Measurements from ENCODE around the gene SYCP2. TPM values are rescaled to one million over a fixed set of nuclear protein-coding genes. Genes with fewer than 3 reads are reported as not detected.
"Not testable (repeated sequence)": the region's sequence is repeated elsewhere in the genome, so short reads cannot be mapped to it uniquely, and the experiment has no call there.

The SYCP2 gene
- 1 to 10 TPM; 1.4 to 4.4 TPM for total RNA-seq

DNA sequence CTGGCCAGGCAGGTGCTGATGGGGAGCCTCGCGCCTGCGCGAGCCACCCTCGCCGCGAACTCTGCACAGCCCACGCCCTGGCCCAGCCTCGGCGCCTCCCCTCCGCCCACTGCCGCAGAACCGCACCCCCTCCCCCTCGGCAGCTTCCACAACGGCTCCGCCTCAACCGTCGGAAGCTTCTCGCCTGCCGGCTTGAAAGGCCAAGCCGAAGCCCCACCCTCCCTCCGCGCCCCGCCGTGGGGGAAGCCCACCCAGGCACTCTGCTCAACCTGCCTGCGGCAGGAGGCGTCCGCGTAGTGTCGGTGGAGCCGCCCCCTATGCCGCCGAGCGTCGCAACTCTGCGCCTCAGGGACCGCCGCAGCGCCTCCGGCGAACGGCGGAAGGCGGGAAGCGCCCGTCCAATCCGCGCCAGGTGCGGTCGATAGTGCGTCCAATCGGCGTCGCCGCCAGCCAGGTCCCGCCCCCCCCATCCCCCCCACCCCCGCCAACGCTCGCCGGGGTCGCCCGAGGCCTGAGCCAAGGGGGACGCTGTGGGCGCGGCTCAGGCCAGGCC is at the start of gene SYCP2:
TSS of gene SYCP2 (minus strand) at position 342 of the 553 bp plus-strand sequence. CDS start 11,224 bp downstream, outside the sequence.
- Mint-ChIP-seq H3K4me3 (peak within 1 kb of the TSS; percentile 75), H3K27me3 (peaks cover 0 to 4% of the 10 kb centered on the region in 2 donors), H3K4me1 (ENCODE audit: low read depth in 2 of 2) (peaks cover 11% of the 10 kb centered on the region in 2 donors), H3K9me3 (no peaks in the 10 kb centered on the region), H3K36me3 (no peaks in the 10 kb centered on the region), H3K27ac (no peak within 1 kb of the TSS)
- DNase-seq (ENCODE audit: low spot score): peak; percentile 67
- peak; percentile 79 to 88 for ATAC-seq

- Mint-ChIP-seq H3K4me1 (ENCODE audit: low read depth in 2 of 2) (no peaks in the 10 kb centered on the region), H3K27ac (no peak overlapping the region), H3K4me3 (no peak overlapping the region), H3K27me3 (no peaks in the 10 kb centered on the region), H3K9me3 (no peaks in the 10 kb centered on the region), H3K36me3 (no peaks in the 10 kb centered on the region)
- ATAC-seq: no peak
- DNase-seq (ENCODE audit: low spot score): no peak
Observed at GRCh38 chr20:59983076-59983475, 49.6 kb upstream of the SYCP2 start.

DNA sequence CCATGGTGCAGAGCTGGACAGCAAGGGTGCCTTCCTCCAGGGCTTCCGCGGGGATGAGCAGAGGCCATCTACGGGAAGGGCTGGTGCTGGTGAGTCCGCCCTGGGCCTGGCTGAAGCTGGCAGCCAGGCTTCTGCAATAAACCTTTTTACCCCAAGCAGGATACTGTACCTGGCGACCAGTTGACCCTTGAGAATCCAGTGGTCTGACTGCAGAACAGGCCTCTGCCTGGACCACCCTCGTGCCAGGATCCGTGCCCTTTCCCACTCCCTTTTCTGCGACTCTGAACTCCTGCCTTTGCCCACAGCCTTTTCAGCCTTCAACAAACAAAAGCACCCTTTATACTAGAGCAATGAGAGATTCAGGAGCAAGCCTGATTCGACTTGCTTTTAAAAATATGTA is 43.6 kb upstream of the SYCP2 start:
- no peaks in the 10 kb centered on the region for H3K4me1 Mint-ChIP-seq (ENCODE audit: low read depth in 2 of 2)
- no peak overlapping the region for H3K4me3 Mint-ChIP-seq
- DNase-seq (ENCODE audit: low spot score): no peak
- no peak overlapping the region for H3K27ac Mint-ChIP-seq
- ATAC-seq: no peak
- H3K36me3 Mint-ChIP-seq: no peaks in the 10 kb centered on the region
- no peaks in the 10 kb centered on the region for H3K9me3 Mint-ChIP-seq
- no peaks in the 10 kb centered on the region for H3K27me3 Mint-ChIP-seq

- ATAC-seq (no peak), DNase-seq (ENCODE audit: low spot score) (no peak)
- no peaks in the 10 kb centered on the region for H3K4me1 Mint-ChIP-seq (ENCODE audit: low read depth in 2 of 2)
- H3K36me3 Mint-ChIP-seq: no peaks in the 10 kb centered on the region
- H3K4me3 Mint-ChIP-seq: no peak overlapping the region
- H3K9me3 Mint-ChIP-seq: no peaks in the 10 kb centered on the region
- no peak overlapping the region for H3K27ac Mint-ChIP-seq
- no peaks in the 10 kb centered on the region for H3K27me3 Mint-ChIP-seq
Observed at GRCh38 chr20:59976156-59976782, 42.8 kb upstream of the SYCP2 start.

DNA sequence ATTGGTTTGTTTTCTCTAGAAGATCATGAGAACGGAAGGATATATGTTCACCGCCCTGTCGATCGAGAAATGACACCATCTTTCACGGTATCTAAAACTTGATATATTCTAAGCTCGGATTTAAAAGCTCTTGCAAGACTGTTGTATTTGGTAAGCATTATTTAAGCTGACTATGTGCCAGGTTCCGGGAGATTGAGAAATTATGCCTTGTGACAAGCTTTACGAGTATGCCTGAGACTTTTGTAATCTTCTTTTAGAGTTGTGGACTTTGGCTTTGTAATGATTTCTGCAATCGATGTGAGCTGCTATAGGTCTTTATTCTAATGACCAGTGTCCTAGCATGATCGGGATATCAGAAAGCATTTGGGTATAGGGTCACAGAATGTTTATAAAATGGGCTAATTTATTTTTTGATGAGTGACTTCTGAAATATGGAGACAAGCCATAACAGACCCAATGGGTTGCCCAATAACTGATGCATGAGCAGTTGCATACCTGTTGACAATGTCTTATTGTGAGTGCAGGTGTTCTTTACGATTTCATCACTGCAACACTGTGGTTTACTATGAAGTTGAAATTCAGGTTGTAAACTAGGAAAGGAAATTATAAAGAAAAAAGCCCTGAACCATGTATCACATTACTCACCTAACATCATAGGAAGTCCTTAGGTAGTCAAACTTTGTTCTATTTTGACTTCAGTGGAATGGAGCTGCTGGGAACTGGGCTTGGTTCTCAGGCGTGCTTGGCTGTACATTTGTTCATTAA is 38.8 kb upstream of the SYCP2 start:
- Mint-ChIP-seq H3K4me3 (no peak overlapping the region), H3K27me3 (no peaks in the 10 kb centered on the region), H3K27ac (no peak overlapping the region), H3K9me3 (no peaks in the 10 kb centered on the region), H3K36me3 (no peaks in the 10 kb centered on the region), H3K4me1 (ENCODE audit: low read depth in 2 of 2) (no peaks in the 10 kb centered on the region)
- ATAC-seq (no peak), DNase-seq (ENCODE audit: low spot score) (no peak)

DNA sequence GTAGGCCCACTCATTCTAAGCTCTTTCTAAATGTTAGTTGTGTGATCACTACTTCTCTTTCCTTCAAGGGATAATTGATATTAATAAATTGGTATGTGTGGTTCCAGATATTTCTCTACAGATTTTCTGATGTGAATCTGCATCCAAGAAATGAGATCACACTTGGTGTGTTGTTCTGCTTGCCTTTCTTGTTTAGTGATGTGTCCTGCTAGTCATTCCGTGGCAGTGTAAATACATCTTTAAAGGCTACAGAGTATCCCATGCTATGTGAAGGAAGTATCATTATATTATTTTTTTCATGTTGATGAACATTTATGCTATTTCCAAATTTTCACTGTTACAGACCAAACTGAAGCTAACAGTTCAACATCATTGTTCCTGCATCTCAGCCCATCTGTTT is 38.0 kb upstream of the SYCP2 start:
- Mint-ChIP-seq H3K36me3 (no peaks in the 10 kb centered on the region), H3K27ac (no peak overlapping the region), H3K4me3 (no peak overlapping the region), H3K9me3 (no peaks in the 10 kb centered on the region), H3K4me1 (ENCODE audit: low read depth in 2 of 2) (no peaks in the 10 kb centered on the region), H3K27me3 (no peaks in the 10 kb centered on the region)
- no peak for DNase-seq (ENCODE audit: low spot score)
- ATAC-seq: no peak

DNA sequence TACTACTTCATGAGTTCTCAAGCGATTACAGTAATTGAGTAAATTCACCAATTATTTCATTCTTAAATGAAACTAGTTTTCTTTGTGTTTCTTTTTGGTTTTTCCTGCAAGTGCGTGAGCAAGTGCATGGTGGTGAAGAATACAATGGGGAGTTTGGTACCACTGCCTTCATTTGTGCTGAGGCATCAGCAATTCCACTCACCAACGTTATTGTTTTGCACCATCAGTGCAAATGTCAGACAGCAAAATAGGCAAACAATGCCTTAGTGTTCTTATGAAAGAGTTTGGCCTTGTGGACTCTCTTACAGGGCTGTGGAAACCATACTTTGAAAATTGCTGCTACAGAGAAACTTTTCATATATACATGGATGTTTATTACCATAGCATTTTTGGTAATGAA is 33.0 kb upstream of the SYCP2 start:
- H3K4me3 Mint-ChIP-seq: no peak overlapping the region
- no peak overlapping the region for H3K27ac Mint-ChIP-seq
- no peaks in the 10 kb centered on the region for H3K27me3 Mint-ChIP-seq
- H3K36me3 Mint-ChIP-seq: no peaks in the 10 kb centered on the region
- H3K9me3 Mint-ChIP-seq: no peaks in the 10 kb centered on the region
- no peak for ATAC-seq
- no peak for DNase-seq (ENCODE audit: low spot score)
- H3K4me1 Mint-ChIP-seq (ENCODE audit: low read depth in 2 of 2): no peaks in the 10 kb centered on the region

DNA sequence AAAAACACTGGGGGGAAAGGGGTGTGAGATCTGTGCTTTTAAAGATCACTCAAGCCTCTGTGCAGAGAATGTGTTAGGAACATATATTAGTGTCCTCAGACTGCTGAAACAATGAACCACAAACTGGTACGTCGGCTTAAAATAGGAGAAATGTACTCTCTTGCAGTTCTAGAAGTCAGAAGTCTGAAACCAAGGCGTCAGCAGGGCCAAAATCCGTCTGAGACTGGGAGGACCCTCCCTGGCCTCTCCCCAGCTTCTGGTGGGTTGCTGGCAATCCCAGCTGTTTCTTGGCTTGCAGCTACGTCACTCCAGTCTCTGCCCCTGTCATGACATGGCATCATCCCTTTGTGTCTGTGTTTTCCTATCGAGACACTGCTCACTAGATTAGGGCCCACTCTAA is 28.7 kb upstream of the SYCP2 start:
- H3K4me1 Mint-ChIP-seq (ENCODE audit: low read depth in 2 of 2): no peaks in the 10 kb centered on the region
- no peak overlapping the region for H3K4me3 Mint-ChIP-seq
- H3K9me3 Mint-ChIP-seq: no peaks in the 10 kb centered on the region
- DNase-seq (ENCODE audit: low spot score) (no peak), ATAC-seq (no peak)
- no peaks in the 10 kb centered on the region for H3K27me3 Mint-ChIP-seq
- H3K27ac Mint-ChIP-seq: no peak overlapping the region
- H3K36me3 Mint-ChIP-seq: no peaks in the 10 kb centered on the region

GRCh38 chr20:59961423-59961822 is 28.0 kb upstream of the SYCP2 start:
- Mint-ChIP-seq H3K36me3 (no peaks in the 10 kb centered on the region), H3K27ac (no peak overlapping the region), H3K27me3 (no peaks in the 10 kb centered on the region), H3K9me3 (no peaks in the 10 kb centered on the region), H3K4me1 (ENCODE audit: low read depth in 2 of 2) (no peaks in the 10 kb centered on the region), H3K4me3 (no peak overlapping the region)
- ATAC-seq (no peak), DNase-seq (ENCODE audit: low spot score) (no peak)

- H3K27me3 Mint-ChIP-seq: no peaks in the 10 kb centered on the region
- H3K36me3 Mint-ChIP-seq: no peaks in the 10 kb centered on the region
- H3K4me1 Mint-ChIP-seq (ENCODE audit: low read depth in 2 of 2): no peaks in the 10 kb centered on the region
- no peak overlapping the region for H3K4me3 Mint-ChIP-seq
- H3K27ac Mint-ChIP-seq: no peak overlapping the region
- DNase-seq (ENCODE audit: low spot score): no peak
- no peak for ATAC-seq
- H3K9me3 Mint-ChIP-seq: no peaks in the 10 kb centered on the region
Observed at GRCh38 chr20:59958626-59959025, 25.2 kb upstream of the SYCP2 start.

- no peak within 1 kb of the TSS for H3K27ac Mint-ChIP-seq
- H3K4me3 Mint-ChIP-seq: no peak within 1 kb of the TSS
- DNase-seq (ENCODE audit: low spot score): no peak
- H3K4me1 Mint-ChIP-seq (ENCODE audit: low read depth in 2 of 2): no peaks in the 10 kb centered on the region
- no peak for ATAC-seq
- H3K9me3 Mint-ChIP-seq: no peaks in the 10 kb centered on the region
- H3K27me3 Mint-ChIP-seq: no peaks in the 10 kb centered on the region
- no peaks in the 10 kb centered on the region for H3K36me3 Mint-ChIP-seq
Observed at GRCh38 chr20:59958123-59958522, 24.7 kb upstream of the SYCP2 start, which contains the start of gene CDH26. TSS of gene CDH26 (plus strand) at chr20:59958423. CDS start at chr20:59958727, 304 bp downstream.

- not testable (repeated sequence) for H3K36me3 Mint-ChIP-seq; ATAC-seq; H3K27me3 Mint-ChIP-seq; H3K4me1 Mint-ChIP-seq (ENCODE audit: low read depth in 2 of 2); H3K9me3 Mint-ChIP-seq; H3K4me3 Mint-ChIP-seq; DNase-seq (ENCODE audit: low spot score); H3K27ac Mint-ChIP-seq
Observed at GRCh38 chr20:59957568-59957967, 24.1 kb upstream of the SYCP2 start.

DNA sequence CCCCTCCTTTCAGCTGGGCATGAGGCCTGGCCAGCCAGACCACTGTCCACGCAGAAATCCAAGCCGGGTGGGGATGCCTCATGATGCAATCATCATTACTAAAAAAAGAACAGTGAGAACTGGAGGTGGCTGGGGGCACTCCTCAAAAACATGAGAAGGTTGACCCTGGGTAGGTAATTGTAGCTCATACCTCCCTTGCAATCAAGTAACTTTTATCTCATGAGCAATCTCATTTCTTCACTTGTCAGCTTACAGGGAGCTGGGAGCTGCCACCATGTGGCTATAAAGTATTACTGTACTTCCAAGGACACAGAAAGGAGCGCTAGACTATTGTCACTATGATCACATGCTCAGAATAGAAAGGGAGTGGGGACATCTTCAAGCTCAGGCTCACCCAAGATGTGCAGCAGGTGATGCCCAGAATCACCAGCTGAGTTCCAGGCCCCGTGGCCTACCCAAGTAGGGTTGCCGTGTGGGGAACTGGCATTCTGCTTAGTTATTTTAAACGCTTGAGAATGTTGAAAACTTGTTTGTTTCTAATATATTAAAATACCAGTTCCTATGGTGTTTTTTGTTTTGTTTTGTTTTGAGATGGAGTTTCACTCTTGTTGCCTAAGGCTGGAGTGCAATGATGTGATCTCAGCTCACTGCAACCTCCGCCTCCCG is 21.8 kb upstream of the SYCP2 start:
- no peaks in the 10 kb centered on the region for H3K9me3 Mint-ChIP-seq
- no peaks in the 10 kb centered on the region for H3K36me3 Mint-ChIP-seq
- no peaks in the 10 kb centered on the region for H3K4me1 Mint-ChIP-seq (ENCODE audit: low read depth in 2 of 2)
- DNase-seq (ENCODE audit: low spot score) (no peak), ATAC-seq (no peak)
- H3K4me3 Mint-ChIP-seq: no peak overlapping the region
- no peak overlapping the region for H3K27ac Mint-ChIP-seq
- no peaks in the 10 kb centered on the region for H3K27me3 Mint-ChIP-seq

DNA sequence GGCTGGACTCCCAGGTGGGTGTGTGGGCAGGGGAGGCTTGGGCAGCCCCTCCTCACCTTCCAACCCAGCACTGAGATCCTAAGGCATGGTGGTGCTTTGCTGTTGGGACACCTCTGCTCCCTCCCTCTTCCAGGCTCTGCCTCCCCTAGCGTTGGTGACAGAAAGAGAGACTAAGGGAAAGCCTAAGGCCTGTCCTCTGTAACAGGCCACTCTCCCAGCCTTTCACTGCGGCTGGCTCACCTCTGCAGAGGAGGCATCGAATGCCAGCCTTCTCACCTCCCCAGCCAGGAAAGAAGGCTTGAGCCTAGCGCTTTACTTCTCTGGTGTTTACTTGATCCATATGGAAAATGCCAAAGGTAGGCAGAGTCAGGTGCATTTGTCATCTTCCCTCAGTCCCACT is 21.3 kb upstream of the SYCP2 start:
- DNase-seq (ENCODE audit: low spot score) (no peak), ATAC-seq (no peak)
- Mint-ChIP-seq H3K27me3 (no peaks in the 10 kb centered on the region), H3K27ac (no peak overlapping the region), H3K9me3 (no peaks in the 10 kb centered on the region), H3K4me1 (ENCODE audit: low read depth in 2 of 2) (no peaks in the 10 kb centered on the region), H3K4me3 (no peak overlapping the region), H3K36me3 (no peaks in the 10 kb centered on the region)
